Naive thymus-derived CD4-positive, alpha-beta T cell (primary cell): ENCODE measurements around the gene OTOF. TPM values are rescaled to one million over a fixed set of nuclear protein-coding genes. Genes with fewer than 3 reads are reported as not detected.

ENCODE experiments used
- ATAC-seq: fragments of 150-1000 bp; cut with Tn5 transposase; 2 replicates; pipeline ENCODE4 v1.10.0; 2021; ENCODE audit warnings: mild to moderate bottlenecking, moderate library complexity
- CTCF ChIA-PET: fragments of 350-600 bp; sonication (Branson Sonifier 250); formaldehyde crosslinking; loops from one replicate; lab custom pipeline; 2021; ENCODE audit warnings: antibody characterized with exemption; lab: Charles Lee
- POLR2A ChIA-PET: fragments of 350-600 bp; sonication (Branson Sonifier 250); formaldehyde crosslinking; loops from one replicate; lab custom pipeline; 2021; ENCODE audit warnings: antibody characterized with exemption, inconsistent platforms; lab: Charles Lee
- DNase-seq, 9 donors: peaks; one replicate each; pipeline versions ENCODE4 v3.0.0 to v3.0.0-alpha.2; 2020 to 2022; ENCODE audit warnings: mixed read lengths in 1 of 9
- H3K27ac ChIP-seq: one replicate; pipeline ENCODE4 v1.7.0; 2013; ENCODE audit warnings: mild to moderate bottlenecking, low read depth, low read length, moderate library complexity
- H3K27me3 ChIP-seq, 2 donors: one replicate each; pipeline ENCODE4 v1.7.0; 2013; ENCODE audit warnings: low read length in 2 of 2, mild to moderate bottlenecking in 2 of 2, moderate library complexity in 2 of 2; ENCODE audit not compliant: control insufficient read depth in 2 of 2, insufficient read depth in 2 of 2
- H3K36me3 ChIP-seq, 3 experiments: 1 replicate in 2 of 3; 2 replicates in 1 of 3; pipeline ENCODE4 v1.7.0; 2013; ENCODE audit warnings: low read length in 3 of 3, mild to moderate bottlenecking in 3 of 3, moderate library complexity in 1 of 3; ENCODE audit not compliant: insufficient read depth in 3 of 3, control insufficient read depth in 2 of 3
- H3K4me1 ChIP-seq, 2 donors: one replicate each; pipeline ENCODE4 v1.7.0; 2013; ENCODE audit warnings: low read length in 2 of 2, mild to moderate bottlenecking in 2 of 2, moderate library complexity in 1 of 2; ENCODE audit not compliant: control insufficient read depth in 2 of 2, insufficient read depth in 2 of 2
- H3K4me3 ChIP-seq: 2 replicates; pipeline ENCODE4 v1.7.0; 2013; ENCODE audit warnings: mild to moderate bottlenecking, low read length
- H3K9me3 ChIP-seq, 3 experiments: 1 replicate in 2 of 3; 2 replicates in 1 of 3; pipeline ENCODE4 v1.7.0; 2013; ENCODE audit warnings: low read length in 3 of 3; ENCODE audit not compliant: control insufficient read depth in 2 of 3
- H3K27ac Mint-ChIP-seq, 9 donors: one replicate each; pipeline ENCODE4 v1.8.0; 2020 to 2022; ENCODE audit warnings: mixed read lengths in 9 of 9, mild to moderate bottlenecking in 8 of 9, moderate library complexity in 5 of 9, inconsistent platforms in 2 of 9
- H3K27me3 Mint-ChIP-seq, 5 donors: one replicate each; pipeline ENCODE4 v1.8.0; 2021 to 2022; ENCODE audit warnings: mixed read lengths in 5 of 5, mild to moderate bottlenecking in 1 of 5
- H3K36me3 Mint-ChIP-seq, 5 donors: one replicate each; pipeline ENCODE4 v1.8.0; 2020 to 2022; ENCODE audit warnings: mixed read lengths in 5 of 5, mild to moderate bottlenecking in 3 of 5, inconsistent platforms in 1 of 5
- H3K4me1 Mint-ChIP-seq, 7 donors: one replicate each; pipeline ENCODE4 v1.8.0; 2020 to 2022; ENCODE audit warnings: mixed read lengths in 7 of 7, mild to moderate bottlenecking in 3 of 7, inconsistent platforms in 1 of 7
- H3K4me3 Mint-ChIP-seq, 10 donors: one replicate each; pipeline ENCODE4 v1.8.0; 2020 to 2022; ENCODE audit warnings: mild to moderate bottlenecking in 10 of 10, mixed read lengths in 10 of 10, moderate library complexity in 6 of 10, inconsistent platforms in 2 of 10
- H3K9me3 Mint-ChIP-seq, 11 donors: one replicate each; pipeline ENCODE4 v1.8.0; 2020 to 2022; ENCODE audit warnings: mixed read lengths in 11 of 11, mild to moderate bottlenecking in 4 of 11, inconsistent platforms in 1 of 11, moderate library complexity in 1 of 11
- intact Hi-C, 2 donors: fragments of 100-400 bp; cut with micrococcal nuclease; formaldehyde crosslinking; loops; one replicate each; pipeline ENCODE4 v1.15.1; 2023
- polyA plus RNA-seq, 2 donors: library from polyadenylated mRNA; unstranded; fragments of 300-500 nt; fragmentation: Illumina TruSeq; gene quantifications; one replicate each; pipeline ENCODE4 v1.2.3, GENCODE V29; 2021
- total RNA-seq, 6 experiments: library from RNA in 5 of 6; stranded (reverse) in 5 of 6; gene quantifications; 1 replicate in 5 of 6; 2 replicates in 1 of 6; pipeline ENCODE4 v1.2.3 and lab custom pipeline; 2021 to 2026

The OTOF gene
- total and polyA plus RNA-seq, 7 experiments from 2014 or later, result 0.16 to 14.8 (median 0.49) TPM; not detected in 2

DNA sequence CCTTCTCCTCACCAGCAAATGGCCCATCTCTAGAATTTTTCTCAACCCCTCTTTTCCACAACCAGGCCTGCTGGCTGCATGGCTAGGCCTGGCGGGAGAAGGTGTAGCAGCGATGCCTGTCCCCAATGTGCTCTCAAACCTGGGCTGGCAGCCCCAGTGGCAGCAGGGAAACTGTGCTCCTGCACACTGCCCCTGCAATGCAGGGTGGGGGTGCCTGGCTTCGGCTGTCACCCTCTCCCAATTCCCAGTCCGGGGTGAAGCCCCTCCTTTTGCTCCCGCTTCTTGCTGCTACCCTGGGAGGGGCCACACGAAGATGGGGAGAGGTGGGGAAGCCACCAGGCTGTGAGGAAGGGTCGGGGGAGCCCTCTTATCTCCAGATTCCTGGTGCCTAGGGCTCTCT lies 36.1 kb upstream of the OTOF start:
- H3K27ac Mint-ChIP-seq, result no peak overlapping the region

DNA sequence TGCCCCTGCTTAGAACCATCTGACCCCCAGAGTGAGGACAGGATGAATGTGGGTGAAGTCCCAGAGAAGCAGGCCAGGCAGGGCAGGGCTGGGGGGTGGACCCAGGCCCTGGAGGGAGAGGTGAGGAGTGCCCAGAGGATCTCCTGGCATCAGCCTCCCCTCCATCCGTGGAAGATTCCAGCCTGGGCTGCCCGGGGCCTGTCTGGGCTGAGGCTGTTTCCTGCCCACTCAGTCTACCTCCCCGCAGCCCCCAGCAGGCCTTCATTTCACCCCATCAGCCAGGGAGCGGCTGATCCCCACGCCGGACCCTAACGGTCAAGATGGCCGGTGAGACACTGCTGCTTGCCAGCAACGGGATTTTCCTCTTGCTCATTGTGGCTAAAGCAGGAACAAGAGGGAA lies 35.3 kb upstream of the OTOF start:
- no peak overlapping the region for H3K4me3 Mint-ChIP-seq
- H3K36me3 Mint-ChIP-seq, result no peaks in the 10 kb centered on the region
- intact Hi-C loops, result no loop called here
- Histone ChIP-seq H3K36me3 (no peaks in the 10 kb centered on the region), H3K4me3 (no peak overlapping the region), H3K9me3 (no peaks in the 10 kb centered on the region), H3K27me3 (no peaks in the 10 kb centered on the region), H3K4me1 (peaks cover 0 to under 1% of the 10 kb centered on the region in 2 donors), H3K27ac (no peak overlapping the region)
- no peaks in the 10 kb centered on the region for H3K9me3 Mint-ChIP-seq
- POLR2A ChIA-PET, result no interaction called here
- H3K4me1 Mint-ChIP-seq, result peaks cover 0 to 10% (median 5%) of the 10 kb centered on the region in 7 donors
- DNase-seq (no peak), ATAC-seq (no peak)
- H3K27ac Mint-ChIP-seq, result peak overlapping the region in 1 of 9 donors; percentile 33
- H3K27me3 Mint-ChIP-seq, result peaks cover 0 to 3% (median 0%) of the 10 kb centered on the region in 5 donors
- CTCF ChIA-PET, result no interaction called here

More for the DNA sequence above, 36.1 kb upstream of the OTOF start:
- Histone ChIP-seq H3K36me3 (no peaks in the 10 kb centered on the region), H3K4me3 (no peak overlapping the region), H3K9me3 (no peaks in the 10 kb centered on the region), H3K27me3 (no peaks in the 10 kb centered on the region), H3K4me1 (peaks cover 0 to 8% of the 10 kb centered on the region in 2 donors), H3K27ac (no peak overlapping the region)
- H3K36me3 Mint-ChIP-seq, result no peaks in the 10 kb centered on the region
- no peak for ATAC-seq
- intact Hi-C loops, result no loop called here
- no peak overlapping the region for H3K4me3 Mint-ChIP-seq
- POLR2A ChIA-PET, result no interaction called here
- peaks cover 0 to 3% (median 0%) of the 10 kb centered on the region in 5 donors for H3K27me3 Mint-ChIP-seq
- DNase-seq, result no peak
- CTCF ChIA-PET, result no interaction called here
- H3K9me3 Mint-ChIP-seq, result no peaks in the 10 kb centered on the region
- peaks cover 0 to 17% (median 8%) of the 10 kb centered on the region in 7 donors for H3K4me1 Mint-ChIP-seq

DNA sequence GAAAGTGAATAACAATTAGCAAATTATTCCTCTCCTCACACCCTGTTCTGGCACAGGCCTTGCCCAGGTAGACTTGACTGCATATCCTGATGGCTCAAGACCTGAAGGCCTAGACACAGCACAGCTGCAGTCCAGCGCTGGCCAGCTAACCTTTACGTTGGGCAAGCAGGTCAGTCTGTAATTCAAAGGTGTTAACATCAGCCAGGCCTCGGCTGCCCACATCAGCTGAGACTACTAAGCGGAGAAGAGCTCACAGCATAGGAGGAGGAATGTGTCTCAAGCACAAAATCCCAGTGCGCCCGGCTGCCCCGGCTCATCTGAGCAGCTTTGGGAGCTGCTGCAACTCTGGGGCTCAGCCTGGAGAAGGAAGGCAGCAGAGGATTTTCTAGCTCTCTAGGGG lies 33.5 kb upstream of the OTOF start:
- CTCF ChIA-PET, result no interaction called here
- peaks cover 0 to 6% (median 3%) of the 10 kb centered on the region in 7 donors for H3K4me1 Mint-ChIP-seq
- no peak overlapping the region for H3K4me3 Mint-ChIP-seq
- Histone ChIP-seq H3K4me3 (no peak overlapping the region), H3K4me1 (no peaks in the 10 kb centered on the region), H3K36me3 (no peaks in the 10 kb centered on the region), H3K9me3 (no peaks in the 10 kb centered on the region), H3K27ac (no peak overlapping the region), H3K27me3 (no peaks in the 10 kb centered on the region)
- DNase-seq, result no peak
- H3K9me3 Mint-ChIP-seq, result no peaks in the 10 kb centered on the region
- no peak overlapping the region for H3K27ac Mint-ChIP-seq
- intact Hi-C loops, result no loop called here
- peaks cover 0 to 3% (median 0%) of the 10 kb centered on the region in 5 donors for H3K27me3 Mint-ChIP-seq
- ATAC-seq, result no peak
- POLR2A ChIA-PET, result no interaction called here
- H3K36me3 Mint-ChIP-seq, result no peaks in the 10 kb centered on the region

DNA sequence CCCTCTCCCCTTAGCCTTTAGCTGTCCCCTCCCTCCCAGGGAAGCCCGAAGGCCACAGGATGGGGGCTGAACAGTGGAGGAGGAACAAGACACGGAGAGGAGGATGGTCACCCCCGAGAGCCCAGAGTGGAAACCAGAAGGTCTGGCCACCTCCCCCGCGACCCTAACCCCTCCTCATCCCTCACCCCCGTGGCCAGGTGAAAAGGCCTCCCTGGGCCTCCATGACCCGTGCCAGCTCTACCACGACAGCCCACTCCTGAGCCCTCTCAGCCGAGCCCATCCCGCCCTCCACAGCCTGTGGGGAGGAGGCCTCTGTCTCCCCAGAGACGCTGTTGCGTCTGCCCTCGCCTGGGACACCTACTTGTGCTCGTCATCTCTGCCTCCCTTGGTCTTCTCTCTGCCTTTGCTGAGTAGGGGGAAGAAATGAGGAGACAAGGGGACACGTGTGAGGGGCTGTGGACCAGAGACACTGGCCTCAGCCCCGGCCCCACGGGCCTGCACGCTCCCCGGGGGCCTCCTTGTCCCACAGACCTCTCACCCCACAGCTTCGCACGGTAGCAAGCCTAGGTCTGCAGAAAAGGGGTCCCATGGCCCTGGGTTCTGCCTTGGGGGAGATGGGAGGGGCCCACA lies 32.5 kb upstream of the OTOF start:
- Mint-ChIP-seq H3K9me3 (no peaks in the 10 kb centered on the region), H3K4me1 (peaks cover 0 to 6% (median 3%) of the 10 kb centered on the region in 7 donors), H3K4me3 (no peak overlapping the region), H3K27me3 (peaks cover 0 to 3% (median 0%) of the 10 kb centered on the region in 5 donors), H3K27ac (no peak overlapping the region), H3K36me3 (no peaks in the 10 kb centered on the region)
- no peaks in the 10 kb centered on the region for H3K36me3 ChIP-seq
- no peaks in the 10 kb centered on the region for H3K4me1 ChIP-seq
- ChIA-PET CTCF (no interaction called here), POLR2A (no interaction called here)
- H3K27ac ChIP-seq, result no peak overlapping the region
- H3K9me3 ChIP-seq, result no peaks in the 10 kb centered on the region
- no peak for ATAC-seq
- H3K27me3 ChIP-seq, result no peaks in the 10 kb centered on the region
- no peak overlapping the region for H3K4me3 ChIP-seq
- intact Hi-C loops, result no loop called here
- no peak for DNase-seq

DNA sequence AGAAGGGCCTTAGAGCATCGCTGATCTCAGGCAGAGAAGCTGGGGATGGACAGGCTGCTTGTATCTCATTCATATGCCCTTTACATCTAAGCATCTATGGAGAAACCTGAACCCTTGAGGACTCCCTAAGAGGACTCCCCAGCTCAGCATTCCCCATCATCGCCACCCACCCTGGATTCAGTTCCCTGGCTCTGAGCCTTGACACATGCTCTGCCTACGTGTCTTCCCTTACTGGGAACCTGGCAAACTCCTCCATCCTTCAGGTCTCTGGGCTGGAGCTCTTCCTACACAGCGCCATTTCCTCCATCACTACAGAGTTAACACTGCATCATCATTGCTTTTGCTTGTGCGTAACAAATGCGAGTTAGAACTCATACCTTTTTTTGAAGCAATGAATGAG lies 31.2 kb upstream of the OTOF start:
- CTCF ChIA-PET, result no interaction called here
- Histone ChIP-seq H3K27ac (no peak overlapping the region), H3K9me3 (no peaks in the 10 kb centered on the region), H3K4me1 (peaks cover 0 to under 1% of the 10 kb centered on the region in 2 donors), H3K27me3 (no peaks in the 10 kb centered on the region), H3K36me3 (no peaks in the 10 kb centered on the region), H3K4me3 (no peak overlapping the region)
- ATAC-seq, result no peak
- H3K36me3 Mint-ChIP-seq, result no peaks in the 10 kb centered on the region
- peaks cover 0 to 7% (median 3%) of the 10 kb centered on the region in 7 donors for H3K4me1 Mint-ChIP-seq
- intact Hi-C loops, result no loop called here
- H3K27me3 Mint-ChIP-seq, result peaks cover 0 to 3% (median 0%) of the 10 kb centered on the region in 5 donors
- POLR2A ChIA-PET, result no interaction called here
- no peaks in the 10 kb centered on the region for H3K9me3 Mint-ChIP-seq
- H3K27ac Mint-ChIP-seq, result no peak overlapping the region
- H3K4me3 Mint-ChIP-seq, result no peak overlapping the region
- no peak for DNase-seq

DNA sequence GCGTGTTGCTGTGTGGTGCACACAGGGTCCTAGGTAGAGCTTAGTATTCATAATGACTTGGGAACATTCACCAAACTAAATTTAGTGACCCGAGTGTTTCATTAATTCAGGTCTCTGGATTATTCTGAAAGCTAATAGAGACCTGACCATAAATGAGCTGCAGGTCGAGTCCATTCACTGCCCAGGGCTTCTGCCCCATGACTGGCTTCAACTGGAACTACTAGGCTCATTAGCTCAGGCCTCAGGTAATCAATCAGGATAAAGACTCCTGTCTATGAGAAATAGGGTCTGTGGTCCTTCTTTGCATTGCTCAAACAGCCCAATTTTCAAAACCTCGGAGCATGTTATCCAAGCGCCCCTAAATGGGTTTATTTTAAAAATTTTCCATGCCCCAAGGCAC lies 30.0 kb upstream of the OTOF start:
- Mint-ChIP-seq H3K9me3 (no peaks in the 10 kb centered on the region), H3K27me3 (peaks cover 0 to 2% (median 0%) of the 10 kb centered on the region in 5 donors), H3K4me1 (peaks cover 4 to 13% (median 7%) of the 10 kb centered on the region in 7 donors), H3K4me3 (no peak overlapping the region), H3K27ac (no peak overlapping the region), H3K36me3 (no peaks in the 10 kb centered on the region)
- ChIA-PET CTCF (no interaction called here), POLR2A (no interaction called here)
- no peak overlapping the region for H3K4me3 ChIP-seq
- DNase-seq, result no peak
- intact Hi-C loops, result no loop called here
- no peak overlapping the region for H3K27ac ChIP-seq
- H3K4me1 ChIP-seq, result peaks cover 0 to 6% of the 10 kb centered on the region in 2 donors
- no peaks in the 10 kb centered on the region for H3K27me3 ChIP-seq
- H3K9me3 ChIP-seq, result no peaks in the 10 kb centered on the region
- H3K36me3 ChIP-seq, result no peaks in the 10 kb centered on the region
- no peak for ATAC-seq

DNA sequence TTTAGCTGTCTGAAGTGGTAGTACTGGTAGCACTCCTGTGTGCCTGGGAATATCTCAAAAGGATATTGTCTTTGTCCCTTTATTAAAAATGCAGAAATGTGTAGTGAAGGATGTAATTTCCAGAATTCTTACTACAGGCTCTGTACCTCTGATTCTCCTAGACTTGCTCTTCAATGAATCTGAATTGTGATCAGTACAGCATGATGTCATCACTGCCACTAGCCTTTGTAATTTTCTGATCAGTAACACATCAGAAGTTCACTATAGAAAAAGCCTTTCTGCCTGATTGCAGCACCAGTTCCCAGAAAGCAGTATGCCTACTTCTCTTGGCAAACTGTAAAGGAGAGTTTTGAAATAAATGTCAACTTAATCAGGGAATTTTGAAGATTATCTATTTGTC lies 29.2 kb upstream of the OTOF start:
- ChIA-PET CTCF (no interaction called here), POLR2A (no interaction called here)
- Mint-ChIP-seq H3K27ac (no peak overlapping the region), H3K4me1 (peaks cover 4 to 9% (median 7%) of the 10 kb centered on the region in 7 donors), H3K36me3 (no peaks in the 10 kb centered on the region), H3K27me3 (no peaks in the 10 kb centered on the region), H3K4me3 (no peak overlapping the region), H3K9me3 (no peaks in the 10 kb centered on the region)
- no peaks in the 10 kb centered on the region for H3K9me3 ChIP-seq
- no peak overlapping the region for H3K4me3 ChIP-seq
- DNase-seq, result no peak
- ATAC-seq, result no peak
- no peak overlapping the region for H3K27ac ChIP-seq
- no peaks in the 10 kb centered on the region for H3K36me3 ChIP-seq
- no peaks in the 10 kb centered on the region for H3K27me3 ChIP-seq
- H3K4me1 ChIP-seq, result peaks cover 0 to 6% of the 10 kb centered on the region in 2 donors
- intact Hi-C loops, result no loop called here
